K562 (cell line): Measurements from ENCODE around the gene CUEDC2. TPM values are rescaled to one million over a fixed set of nuclear protein-coding genes. Genes with fewer than 3 reads are reported as not detected.

Experiments used
- ATAC-seq: fragments of 200-7000 bp; cut with Tn5 transposase; 3 replicates; pipeline ENCODE4 v1.9.1; 2020; ENCODE audit warnings: moderate library complexity
- BruUV-seq: library from RNA; stranded (reverse); fragments of 400-500 nt; replicated peaks from 2 replicates; lab custom pipeline; 2021; lab: Mats Ljungman, UMichigan
- CTCF ChIA-PET: fragments of 300-600 bp; formaldehyde crosslinking; extraction: SDS; loops from one replicate; lab custom pipeline; 2021; ENCODE audit warnings: low intra/inter-chr PET ratio; lab: Yijun Ruan, JAX
- POLR2A ChIA-PET: fragments of 300-600, 350-650 bp; sonication (Branson Sonifier 250); formaldehyde crosslinking; extraction: SDS; loops from one replicate; lab custom pipeline; 2021; ENCODE audit warnings: antibody characterized with exemption, inconsistent platforms; lab: Yijun Ruan, JAX
- DNase-seq, 4 experiments: peaks; one replicate each; pipeline versions ENCODE4 v3.0.0 to v3.0.0-alpha.2; 2011 to 2018; ENCODE audit warnings: low spot score in 3 of 4, mixed read lengths in 3 of 4; ENCODE audit errors: extremely low read depth in 1 of 4
- FAIRE-seq: peaks from 2 replicates; lab custom pipeline; 2011; peaks lifted over from hg19 to GRCh38; lab: Jason Lieb, UNC
- H2AFZ ChIP-seq: 2 replicates; pipeline ENCODE4 v1.6.0; 2011; ENCODE audit warnings: low read depth, low read length, control low read depth, inconsistent platforms
- H3K27ac ChIP-seq: fragments of 200-600 bp; 3 replicates; pipeline ENCODE4 v1.8.0; 2011; ENCODE audit warnings: low read depth, mild to moderate bottlenecking, control low read depth, inconsistent platforms, low read length, moderate library complexity, mixed read lengths; ENCODE audit errors: extremely low read depth
- H3K27me3 ChIP-seq, 2 experiments: fragments of 300-600 bp in 1 of 2; 2 replicates in 1 of 2; 3 replicates in 1 of 2; pipeline versions ENCODE4 v1.6.0 to v1.8.0; 2011; ENCODE audit warnings: inconsistent platforms in 2 of 2, low read length in 2 of 2, mild to moderate bottlenecking in 1 of 2, mixed read lengths in 1 of 2, moderate library complexity in 1 of 2; ENCODE audit not compliant: control insufficient read depth in 2 of 2, insufficient read depth in 2 of 2
- H3K36me3 ChIP-seq: fragments of 300-600 bp; 3 replicates; pipeline ENCODE4 v1.8.0; 2011; ENCODE audit warnings: mild to moderate bottlenecking, low read length, inconsistent platforms; ENCODE audit not compliant: control insufficient read depth, insufficient read depth
- H3K4me1 ChIP-seq, 2 experiments: fragments of 200-600 bp in 1 of 2; replicated peaks in 1 of 2; 2 replicates in 1 of 2; 3 replicates in 1 of 2; pipeline versions ENCODE4 v1.5.1 to v1.8.0; 2011; ENCODE audit warnings: inconsistent platforms in 2 of 2, low read length in 2 of 2, mild to moderate bottlenecking in 1 of 2, mixed read lengths in 1 of 2, moderate library complexity in 1 of 2; ENCODE audit not compliant: control insufficient read depth in 2 of 2, insufficient read depth in 2 of 2
- H3K4me2 ChIP-seq: 2 replicates; pipeline ENCODE4 v1.6.1; 2011; ENCODE audit warnings: low read length, control low read depth, inconsistent platforms, mixed read lengths; ENCODE audit not compliant: insufficient read depth
- H3K4me3 ChIP-seq: fragments of 200-600 bp; sonication (generic), shearing (Covaris generic); 2 replicates; pipeline ENCODE4 v1.5.1; 2016; ENCODE audit warnings: control low read depth, inconsistent platforms
- H3K79me2 ChIP-seq: fragments of 200-600 bp; 3 replicates; pipeline ENCODE4 v1.8.0; 2011; ENCODE audit warnings: low read length, inconsistent platforms; ENCODE audit not compliant: control insufficient read depth, insufficient read depth
- H3K9ac ChIP-seq, 2 experiments: 2 replicates each; pipeline versions ENCODE4 v1.6.0 to v1.6.1; 2011; ENCODE audit warnings: low read depth in 2 of 2, low read length in 2 of 2, control low read depth in 1 of 2, inconsistent platforms in 1 of 2, mild to moderate bottlenecking in 1 of 2, mixed read lengths in 1 of 2; ENCODE audit not compliant: insufficient read depth in 1 of 2
- H3K9me1 ChIP-seq: one replicate; pipeline ENCODE4 v1.6.0; 2011; ENCODE audit warnings: inconsistent platforms, mild to moderate bottlenecking, low read length, moderate library complexity; ENCODE audit not compliant: control insufficient read depth, insufficient read depth
- H3K9me3 ChIP-seq: replicated peaks from 2 replicates; pipeline ENCODE4 v1.5.1; 2011; ENCODE audit warnings: low read depth, low read length, inconsistent platforms; ENCODE audit not compliant: control insufficient read depth, insufficient read depth
- H4K20me1 ChIP-seq: replicated peaks from 2 replicates; pipeline ENCODE4 v1.6.1; 2011; ENCODE audit warnings: low read length, inconsistent platforms, mixed read lengths; ENCODE audit not compliant: control insufficient read depth, insufficient read depth
- AFF1 ChIP-seq, 2 experiments: fragments of 450-650 bp; IDR thresholded peaks; 2 replicates each; pipeline ENCODE4 v1.6.1; 2018; ENCODE audit warnings: mild to moderate bottlenecking in 2 of 2, low read depth in 1 of 2; ENCODE audit not compliant: partially characterized antibody in 2 of 2
- ATF2 ChIP-seq: sonication (generic); formaldehyde crosslinking; IDR thresholded peaks from 2 replicates; pipeline ENCODE4 v1.8.1; 2022; ENCODE audit warnings: missing genetic modification reagents
- FIP1L1 ChIP-seq: fragments of 200-400 bp; formaldehyde crosslinking; IDR thresholded peaks from 2 replicates; pipeline ENCODE4 v1.6.1; 2018; ENCODE audit warnings: mild to moderate bottlenecking, low read depth, low read length; ENCODE audit not compliant: poor library complexity, severe bottlenecking
- FOS ChIP-seq: IDR thresholded peaks from 3 replicates; pipeline ENCODE4 v1.6.1; 2011; ENCODE audit not compliant: insufficient read length; ENCODE audit errors: extremely low read depth
- JUN ChIP-seq, 2 experiments: sonication (generic) in 1 of 2; formaldehyde crosslinking in 1 of 2; IDR thresholded peaks; 2 replicates each; pipeline versions ENCODE4 v1.6.1 to v1.8.0; 2012 to 2022; ENCODE audit warnings: borderline replicate concordance in 2 of 2, mild to moderate bottlenecking in 2 of 2, improper control_type of control experiment in 1 of 2, low read depth in 1 of 2, low read length in 1 of 2, missing genetic modification reagents in 1 of 2
- NR1H2 ChIP-seq: sonication (generic); formaldehyde crosslinking; IDR thresholded peaks from 2 replicates; pipeline ENCODE4 v1.4.0; 2020; ENCODE audit warnings: mild to moderate bottlenecking, missing genetic modification reagents
- SRSF7 ChIP-seq: fragments of 200-400 bp; formaldehyde crosslinking; optimal IDR thresholded peaks from 2 replicates; pipeline ENCODE3; 2017; ENCODE audit warnings: mild to moderate bottlenecking, low read depth, low read length
- STAT5A ChIP-seq: IDR thresholded peaks from 2 replicates; pipeline ENCODE4 v1.6.1; 2012; ENCODE audit warnings: low read length, inconsistent platforms, borderline replicate concordance
- ZBED1 ChIP-seq: IDR thresholded peaks from 2 replicates; pipeline ENCODE4 v1.6.1; 2014
- ZNF175 ChIP-seq: fragments of 200-800 bp; sonication (Bioruptor generic); IDR thresholded peaks from 2 replicates; pipeline ENCODE4 v1.6.1; 2016; ENCODE audit warnings: low read depth, mild to moderate bottlenecking, missing genetic modification characterization, missing compliant biosample characterization
- WGBS: fragments of 100-300 bp; shearing (Covaris generic); methylation state at CpG from one replicate; pipeline ENCODE4 v1.1.6; 2016; ENCODE audit warnings: low coverage, mixed read lengths; ENCODE audit not compliant: insufficient coverage; ENCODE audit errors: missing lambda C conversion rate; 5-methylcytosine and 5-hydroxymethylcytosine counted together
- in situ Hi-C: fragments of 300-500 bp; cut with MboI; formaldehyde crosslinking; loops from 4 replicates; pipeline ENCODE4 v1.15.0; 2018; ENCODE audit warnings: inconsistent platforms, mixed read lengths
- intact Hi-C: fragments of 100-400 bp; cut with micrococcal nuclease; formaldehyde crosslinking; loops from 2 replicates; pipeline ENCODE4 v1.14.2; 2022
- polyA plus RNA-seq, 8 experiments: library from polyadenylated mRNA; depleted of rRNA in 4 of 8; stranded (reverse) in 5 of 8; unstranded in 3 of 8; fragments of >200 nt; fragmentation: Nextera tagmentation in 2 of 8; fragmentation: Illumina TruSeq in 1 of 8; extraction: Ambion mirVana in 2 of 8; extraction: Trizol in 1 of 8; gene quantifications; 2 replicates each; pipeline versions ENCODE4 v1.2.1 to v1.2.3, GENCODE V29; 2011 to 2014; ENCODE audit warnings: inconsistent platforms in 1 of 8, missing spikeins in 1 of 8
- total RNA-seq, 7 experiments: library from RNA; depleted of rRNA in 6 of 7; stranded (reverse); fragments of >200 nt in 6 of 7; fragmentation: Illumina TruSeq in 2 of 7; extraction: Trizol in 2 of 7; gene quantifications; 2 replicates each; pipeline versions ENCODE4 v1.2.1 to v1.2.3, GENCODE V29; 2011 to 2021; ENCODE audit warnings: low replicate concordance in 1 of 7

CUEDC2 gene
- total and polyA plus RNA-seq, 9 of the 15 experiments (the other 6 are each of a cell fraction or from before 2014, with no cell fraction given) = 8.5 to 48.9 (median 27.4) TPM

GRCh38 chr10:102381983-102382382 is 50.4 kb downstream of the CUEDC2 start (continued):
- no peak for TF ChIP-seq AFF1 (IDR thresholded peaks at IDR 0.05; ENCODE audit: low read depth in 1 of 2, partially characterized antibody in 2 of 2)

GRCh38 chr10:102379383-102379782 is 53.0 kb downstream of the CUEDC2 start:
- peaks cover 49% of the 10 kb centered on the region; the same call in 2 of the 3 replicates for H3K36me3 ChIP-seq

More at GRCh38 chr10:102379383-102379782, 53.0 kb downstream of the CUEDC2 start:
- Histone ChIP-seq H4K20me1 (no peaks in the 10 kb centered on the region), H3K27me3 (no peaks in the 10 kb centered on the region), H3K9ac (no peak overlapping the region), H3K27ac (no peak overlapping the region), H3K4me1 (peaks cover 0 to 3% of the 10 kb centered on the region in 2 experiments; a peak in 1 of 5 replicates), H3K4me3 (no peak overlapping the region), H2AFZ (no peak overlapping the region), H3K9me3 (no peaks in the 10 kb centered on the region)
- DNase-seq = no peak
- no peak for ATAC-seq
- POLR2A ChIA-PET = interaction anchor here (0.6 to 0.8 kb wide), 2 partner anchors 8 to 693 kb away, joined by 3 to 4 read pairs; no protein-coding TSS in a partner anchor
- TF ChIP-seq FIP1L1 = no peak
- TF ChIP-seq ZNF175 = no peak
- TF ChIP-seq STAT5A = no peak
- no peak for TF ChIP-seq SRSF7
- TF ChIP-seq JUN (IDR thresholded peaks at IDR 0.05; ENCODE audit: borderline replicate concordance, low read depth, low read length) = no peak
- TF ChIP-seq JUN (CRISPR knock-in tag; IDR thresholded peaks at IDR 0.05; ENCODE audit: borderline replicate concordance) = no peak
- no peak for TF ChIP-seq ZBED1
- TF ChIP-seq NR1H2 (CRISPR knock-in tag) = no peak
- no peak for TF ChIP-seq ATF2 (CRISPR knock-in tag)
- TF ChIP-seq FOS = no peak
- TF ChIP-seq, all 486 proteins: peak for 0
- Histone ChIP-seq H3K79me2 (no peaks in the 10 kb centered on the region), H3K9me1 (no peaks in the 10 kb centered on the region), H3K4me2 (no peak overlapping the region)
- FAIRE-seq = no peak
- BruUV-seq = no TSS peak
- in situ Hi-C loops (loop anchor here (25.0 kb wide), 1 partner anchor 208 kb away; no protein-coding TSS in a partner anchor), intact Hi-C loops (no loop called here)
- 95% methylated on average over 6 of the region's 6 CpGs for WGBS
- CTCF ChIA-PET = no interaction called here
